H1 (cell line): ENCODE measurements around the gene MRPL42. TPM values are rescaled to one million over a fixed set of nuclear protein-coding genes. Genes with fewer than 3 reads are reported as not detected.

Source experiments
- CTCF ChIA-PET: fragments of 300-600 bp; sonication (Branson Sonifier 250); formaldehyde crosslinking; loops from one replicate; lab custom pipeline; 2021; ENCODE audit not compliant: partially characterized antibody; lab: Charles Lee
- POLR2A ChIA-PET: fragments of 300-600 bp; sonication (Branson Sonifier 250); formaldehyde crosslinking; loops from one replicate; lab custom pipeline; 2021; ENCODE audit warnings: inconsistent platforms; ENCODE audit not compliant: partially characterized antibody; lab: Charles Lee
- DNase-seq, 2 experiments: peaks; one replicate each; pipeline versions ENCODE4 v3.0.0 to v3.0.0-alpha.2; 2010 to 2022; ENCODE audit warnings: low spot score in 2 of 2, low read depth in 1 of 2, mixed read lengths in 1 of 2
- FAIRE-seq: peaks from 2 replicates; lab custom pipeline; 2011; peaks lifted over from hg19 to GRCh38; lab: Jason Lieb, UNC
- H2AFZ ChIP-seq: 2 replicates; pipeline ENCODE4 v1.8.1; 2012; ENCODE audit warnings: low read length, inconsistent platforms
- H2AK5ac ChIP-seq: 2 replicates; pipeline ENCODE4 v1.6.1; 2013; ENCODE audit warnings: low read depth, low read length
- H2BK120ac ChIP-seq: replicated peaks from 2 replicates; pipeline ENCODE3; 2013; ENCODE audit warnings: low read depth, low read length, inconsistent platforms
- H2BK12ac ChIP-seq: 2 replicates; pipeline ENCODE4 v1.6.1; 2013; ENCODE audit warnings: low read depth, low read length
- H2BK15ac ChIP-seq: 2 replicates; pipeline ENCODE4 v1.6.1; 2013; ENCODE audit warnings: low read length
- H2BK20ac ChIP-seq: 2 replicates; pipeline ENCODE4 v1.6.1; 2013; ENCODE audit warnings: low read length
- H2BK5ac ChIP-seq: 2 replicates; pipeline ENCODE4 v1.6.1; 2013; ENCODE audit warnings: low read depth, low read length
- H3K14ac ChIP-seq: 2 replicates; pipeline ENCODE4 v1.6.1; 2013; ENCODE audit warnings: inconsistent platforms; ENCODE audit not compliant: insufficient read length
- H3K18ac ChIP-seq: 2 replicates; pipeline ENCODE4 v1.6.1; 2013; ENCODE audit warnings: low read length; ENCODE audit errors: extremely low read depth
- H3K23ac ChIP-seq: 2 replicates; pipeline ENCODE4 v1.6.1; 2013; ENCODE audit warnings: inconsistent platforms; ENCODE audit not compliant: insufficient read length
- H3K23me2 ChIP-seq: 2 replicates; pipeline ENCODE4 v1.6.1; 2013; ENCODE audit warnings: low read depth, low read length
- H3K27ac ChIP-seq: 2 replicates; pipeline ENCODE4 v1.6.1; 2011; ENCODE audit warnings: low read depth, low read length, inconsistent platforms
- H3K27me3 ChIP-seq, 4 experiments: replicated peaks in 1 of 4; 1 replicate in 1 of 4; 2 replicates in 3 of 4; pipeline versions ENCODE4 v1.6.1 to v1.8.1; 2011 to 2013; ENCODE audit warnings: low read length in 3 of 4, mild to moderate bottlenecking in 3 of 4, inconsistent platforms in 2 of 4, mixed read lengths in 2 of 4, moderate library complexity in 1 of 4; ENCODE audit not compliant: control insufficient read depth in 3 of 4, insufficient read depth in 3 of 4; ENCODE audit errors: extremely low read depth in 1 of 4
- H3K36me3 ChIP-seq, 4 experiments: 2 replicates each; pipeline versions ENCODE4 v1.6.1 to v1.8.1; 2011 to 2013; ENCODE audit warnings: mild to moderate bottlenecking in 4 of 4, low read length in 3 of 4, moderate library complexity in 2 of 4, control low read depth in 1 of 4, inconsistent platforms in 1 of 4; ENCODE audit not compliant: insufficient read depth in 4 of 4, control insufficient read depth in 2 of 4
- H3K4ac ChIP-seq: replicated peaks from 2 replicates; pipeline ENCODE3; 2013; ENCODE audit warnings: low read length, low read depth, mixed read lengths, inconsistent platforms; ENCODE audit not compliant: insufficient read length
- H3K4me1 ChIP-seq, 4 experiments: replicated peaks in 1 of 4; 1 replicate in 1 of 4; 2 replicates in 3 of 4; pipeline versions ENCODE4 v1.6.1 to v1.8.1; 2011 to 2013; ENCODE audit warnings: low read length in 3 of 4, inconsistent platforms in 2 of 4, mixed read lengths in 1 of 4; ENCODE audit not compliant: insufficient read depth in 4 of 4, control insufficient read depth in 3 of 4
- H3K4me2 ChIP-seq, 2 experiments: 2 replicates each; pipeline versions ENCODE4 v1.6.1 to v1.8.1; 2011 to 2013; ENCODE audit warnings: low read depth in 2 of 2, low read length in 2 of 2, control low read depth in 1 of 2, inconsistent platforms in 1 of 2, mild to moderate bottlenecking in 1 of 2; ENCODE audit not compliant: insufficient read depth in 1 of 2
- H3K4me3 ChIP-seq, 4 experiments: fragments of 200-600, 300-600 bp in 1 of 4; sonication (generic), shearing (Covaris generic), sonication (Bioruptor Twin) in 1 of 4; 2 replicates each; pipeline versions ENCODE4 v1.5.1 to v1.8.1; 2011 to 2016; ENCODE audit warnings: low read length in 4 of 4, low read depth in 3 of 4, control low read depth in 2 of 4, inconsistent platforms in 2 of 4, mild to moderate bottlenecking in 2 of 4, mixed read lengths in 1 of 4, moderate library complexity in 1 of 4; ENCODE audit not compliant: insufficient read depth in 2 of 4; ENCODE audit errors: extremely low read depth in 1 of 4
- H3K56ac ChIP-seq: replicated peaks from 2 replicates; pipeline ENCODE3; 2013; ENCODE audit warnings: low read depth, mild to moderate bottlenecking, mixed read lengths, low read length, inconsistent platforms; ENCODE audit not compliant: insufficient read length
- H3K79me1 ChIP-seq: 2 replicates; pipeline ENCODE4 v1.6.1; 2013; ENCODE audit warnings: low read depth, low read length, control low read depth
- H3K79me2 ChIP-seq, 2 experiments: 2 replicates each; pipeline versions ENCODE4 v1.6.1 to v1.8.1; 2012 to 2013; ENCODE audit warnings: low read length in 2 of 2, mild to moderate bottlenecking in 2 of 2, inconsistent platforms in 1 of 2; ENCODE audit not compliant: insufficient read depth in 2 of 2, control insufficient read depth in 1 of 2
- H3K9ac ChIP-seq, 4 experiments: replicated peaks in 1 of 4; 1 replicate in 1 of 4; 2 replicates in 3 of 4; pipeline versions ENCODE4 v1.6.1 to v1.8.1; 2011 to 2013; ENCODE audit warnings: low read depth in 3 of 4, low read length in 3 of 4, control low read depth in 2 of 4, mild to moderate bottlenecking in 2 of 4, moderate library complexity in 2 of 4, inconsistent platforms in 1 of 4; ENCODE audit errors: extremely low read depth in 1 of 4
- H3K9me3 ChIP-seq, 2 experiments: 2 replicates each; pipeline versions ENCODE4 v1.6.1 to v1.8.1; 2012 to 2013; ENCODE audit warnings: mild to moderate bottlenecking in 2 of 2, moderate library complexity in 2 of 2, control low read depth in 1 of 2, inconsistent platforms in 1 of 2, low read depth in 1 of 2, low read length in 1 of 2, mixed read lengths in 1 of 2; ENCODE audit not compliant: insufficient read depth in 2 of 2
- H4K20me1 ChIP-seq, 2 experiments: replicated peaks in 1 of 2; 2 replicates each; pipeline versions ENCODE3 to v1.8.1; 2011 to 2013; ENCODE audit warnings: inconsistent platforms in 2 of 2, low read length in 2 of 2, mild to moderate bottlenecking in 1 of 2; ENCODE audit not compliant: insufficient read depth in 2 of 2, control insufficient read depth in 1 of 2
- H4K5ac ChIP-seq: 2 replicates; pipeline ENCODE4 v1.6.1; 2013; ENCODE audit warnings: low read length, low read depth, mixed read lengths, inconsistent platforms; ENCODE audit not compliant: insufficient read length
- H4K8ac ChIP-seq: 2 replicates; pipeline ENCODE4 v1.8.0; 2013; ENCODE audit warnings: mild to moderate bottlenecking, moderate library complexity, low read length, inconsistent platforms; ENCODE audit not compliant: insufficient read depth; ENCODE audit errors: extremely low read depth
- H4K91ac ChIP-seq: replicated peaks from 2 replicates; pipeline ENCODE3; 2013; ENCODE audit warnings: low read length, mixed read lengths, inconsistent platforms; ENCODE audit not compliant: insufficient read length
- BACH1 ChIP-seq: IDR thresholded peaks from 2 replicates; pipeline ENCODE4 v1.6.1; 2012; ENCODE audit warnings: low read length, improper control_type of control experiment
- CEBPB ChIP-seq: IDR thresholded peaks from 2 replicates; pipeline ENCODE4 v1.6.1; 2012; ENCODE audit warnings: low read depth, low read length
- CTCF ChIP-seq, 3 experiments: IDR thresholded peaks; 1 replicate in 2 of 3; 2 replicates in 1 of 3; pipeline versions ENCODE4 v1.5.1 to v1.6.1; 2011; ENCODE audit warnings: low read length in 3 of 3, mild to moderate bottlenecking in 3 of 3, inconsistent platforms in 2 of 3, low read depth in 1 of 3, moderate library complexity in 1 of 3; ENCODE audit not compliant: insufficient read depth in 1 of 3; ENCODE audit errors: control extremely low read depth in 1 of 3
- EP300 ChIP-seq, 2 experiments: IDR thresholded peaks; 1 replicate in 1 of 2; 2 replicates in 1 of 2; pipeline ENCODE4 v1.6.1; 2011 to 2012; ENCODE audit warnings: low read depth in 2 of 2, low read length in 2 of 2, mild to moderate bottlenecking in 2 of 2, borderline replicate concordance in 1 of 2, inconsistent platforms in 1 of 2, moderate library complexity in 1 of 2
- GABPA ChIP-seq: IDR thresholded peaks from 2 replicates; pipeline ENCODE4 v1.6.1; 2011; ENCODE audit warnings: mild to moderate bottlenecking, low read length, moderate library complexity, borderline replicate concordance; ENCODE audit not compliant: insufficient read depth
- KDM1A ChIP-seq: fragments of 200-600, 300-600 bp; sonication (generic); IDR thresholded peaks from 2 replicates; pipeline ENCODE4 v1.7.1; 2016; ENCODE audit warnings: mild to moderate bottlenecking, low read length, borderline replicate concordance
- MAX ChIP-seq: IDR thresholded peaks from 2 replicates; pipeline ENCODE4 v1.6.1; 2012; ENCODE audit warnings: inconsistent platforms
- NRF1 ChIP-seq: IDR thresholded peaks from 2 replicates; pipeline ENCODE4 v1.6.1; 2011; ENCODE audit warnings: mild to moderate bottlenecking, low read depth, low read length, improper control_type of control experiment
- POLR2A ChIP-seq, 2 experiments: IDR thresholded peaks; 1 replicate in 1 of 2; 2 replicates in 1 of 2; pipeline ENCODE4 v1.6.1; 2011; ENCODE audit warnings: low read depth in 2 of 2, low read length in 2 of 2, mild to moderate bottlenecking in 2 of 2; ENCODE audit errors: control extremely low read depth in 1 of 2
- POLR2AphosphoS5 ChIP-seq: IDR thresholded peaks from 2 replicates; pipeline ENCODE4 v1.6.1; 2011; ENCODE audit warnings: low read depth, low read length
- SIN3A ChIP-seq, 2 experiments: IDR thresholded peaks in 1 of 2; conservative IDR thresholded peaks in 1 of 2; 2 replicates each; pipeline ENCODE4 v1.6.1; 2011 to 2012; ENCODE audit warnings: low read length in 2 of 2, improper control_type of control experiment in 1 of 2, low read depth in 1 of 2, mild to moderate bottlenecking in 1 of 2
- ZNF274 ChIP-seq: IDR thresholded peaks from 2 replicates; pipeline ENCODE4 v1.7.0; 2012; ENCODE audit warnings: low read length, borderline replicate concordance; ENCODE audit errors: extremely low read depth
- WGBS, 2 experiments: shearing (Covaris generic) in 1 of 2; methylation state at CpG; one replicate each; pipeline versions ENCODE4 v1.1.6 to v1.1.7; 2013 to 2015; ENCODE audit warnings: low lambda C conversion rate in 2 of 2, mixed read lengths in 2 of 2, inconsistent platforms in 1 of 2, low coverage in 1 of 2, missing lambda C conversion rate in 1 of 2; ENCODE audit not compliant: insufficient replicate concordance in 2 of 2, insufficient coverage in 1 of 2, insufficient read length in 1 of 2; ENCODE audit errors: extremely low coverage in 1 of 2, missing lambda C conversion rate in 1 of 2; 5-methylcytosine and 5-hydroxymethylcytosine counted together
- polyA plus RNA-seq, 7 experiments: library from polyadenylated mRNA; depleted of rRNA in 3 of 7; stranded (reverse) in 5 of 7; unstranded in 2 of 7; fragments of >200 nt in 5 of 7; fragments of 200-250 nt in 2 of 7; gene quantifications; 1 replicate in 5 of 7; 2 replicates in 1 of 7; 4 replicates in 1 of 7; pipeline versions ENCODE4 v1.2.1 to v1.2.3, GENCODE V29; 2011 to 2013; ENCODE audit warnings: missing spikeins in 2 of 7, mixed read lengths in 2 of 7
- total RNA-seq: library from RNA; stranded (reverse); fragmentation: NEBNext Ultra II Directional; extraction: Animal tissue kit (Norgen Biotek cat#: 25700); gene quantifications from 2 replicates; pipeline ENCODE4 v1.2.1, GENCODE V29; 2021

MRPL42 gene
- total and polyA plus RNA-seq, 2 of the 8 experiments (the other 6 are each of a cell fraction or from before 2014, with no cell fraction given), result 110 to 176 TPM

DNA sequence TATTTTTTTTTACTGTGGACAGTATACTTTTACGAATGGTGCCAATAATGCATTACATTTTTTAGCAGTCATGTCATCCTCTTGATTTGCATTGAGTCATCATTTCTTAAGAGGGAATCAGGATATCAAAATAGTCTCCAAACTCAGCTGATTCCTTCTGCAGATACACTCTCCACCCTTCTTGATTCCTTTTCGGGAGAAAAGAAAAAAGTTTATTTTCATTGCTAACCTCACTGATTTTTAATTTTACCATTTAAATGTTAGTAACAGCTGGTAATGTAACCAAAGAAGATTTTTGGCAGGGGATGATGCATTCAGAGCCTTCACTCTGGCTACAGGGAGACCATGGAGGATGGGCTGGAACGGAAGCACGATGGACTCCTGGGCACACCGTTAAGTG is 47.5 kb downstream of the MRPL42 start:
- FAIRE-seq (no peak), DNase-seq (no peak)
- Histone ChIP-seq H4K20me1 (no peaks in the 10 kb centered on the region), H3K27me3 (no peaks in the 10 kb centered on the region), H3K79me1 (no peaks in the 10 kb centered on the region), H2BK5ac (no peak overlapping the region), H4K8ac (no peak overlapping the region), H3K4me1 (no peaks in the 10 kb centered on the region), H3K18ac (no peak overlapping the region), H3K4me2 (no peak overlapping the region), H3K36me3 (no peaks in the 10 kb centered on the region; a peak in 1 of 8 replicates), H4K5ac (no peak overlapping the region), H2BK20ac (no peak overlapping the region), H3K4me3 (no peak overlapping the region), H3K9me3 (no peaks in the 10 kb centered on the region), H2BK12ac (no peak overlapping the region), H3K23me2 (no peaks in the 10 kb centered on the region), H2AK5ac (no peak overlapping the region), H3K27ac (no peak overlapping the region), H3K23ac (no peak overlapping the region), H3K56ac (no peak overlapping the region), H3K9ac (no peak overlapping the region), H3K79me2 (no peaks in the 10 kb centered on the region), H4K91ac (no peak overlapping the region), H3K14ac (no peak overlapping the region), H2BK120ac (no peak overlapping the region), H2BK15ac (no peak overlapping the region), H2AFZ (no peak overlapping the region), H3K4ac (no peak overlapping the region)
- POLR2A ChIA-PET, result interaction anchor here (0.9 to 1.0 kb wide), 2 partner anchors 32 to 57 kb away, joined by 3 read pairs; no protein-coding TSS in a partner anchor
- WGBS, 2 experiments, result 87% methylated on average over 5 of the region's 5 CpGs; no CpG with 5 or more reads in 1 of the 2 experiments
- CTCF ChIA-PET, result interaction anchor here (0.8 to 8.4 kb wide), 4 partner anchors 11 to 587 kb away, joined by 3 to 63 read pairs (median 28); no protein-coding TSS in a partner anchor
- TF ChIP-seq GABPA (no peak), EP300 (IDR thresholded peaks at IDR 0.05; ENCODE audit: borderline replicate concordance in 1 of 2, low read depth in 2 of 2, low read length in 2 of 2) (no peak), KDM1A (no peak), POLR2AphosphoS5 (no peak), CEBPB (no peak), POLR2A (IDR thresholded peaks at IDR 0.05; ENCODE audit: control extremely low read depth in 1 of 2, low read depth in 2 of 2, low read length in 2 of 2) (no peak), NRF1 (no peak), CTCF (IDR thresholded peaks at IDR 0.05; ENCODE audit: control extremely low read depth in 1 of 3, insufficient read depth in 1 of 3, low read depth in 1 of 3, low read length in 3 of 3) (no peak), BACH1 (no peak), SIN3A (conservative IDR thresholded peaks at IDR 0.05 in 1 of 2, IDR thresholded peaks at IDR 0.05 in 1 of 2; ENCODE audit: low read depth in 1 of 2, low read length in 2 of 2) (no peak), ZNF274 (no peak), MAX (no peak)
